Measurements from ENCODE around the gene OR2Z1.

GRCh38 chr19:8688930-8689329, 32.5 kb upstream of the OR2Z1 start:
- TF ChIP-seq CTCF (IDR thresholded peaks at IDR 0.05; ENCODE audit: poor library complexity, severe bottlenecking): no peak
- no peak for TF ChIP-seq RAD21 (conservative IDR thresholded peaks at IDR 0.05)
- TF ChIP-seq POLR2AphosphoS5 (IDR thresholded peaks at IDR 0.05): no peak
